Activated T-helper 2 cell treated with anti-CD3 and anti-CD28 coated beads, Interferon-gamma antibody, Interleukin-2, Interleukin-4, amounts not matched to agents 10 μg/mL and 5 μg/mL and 100 μg/mL, durations not matched to agents 14 hours and 24 hours and 36 hours (primary cell): ENCODE measurements around the gene DUS2. TPM values are rescaled to one million over a fixed set of nuclear protein-coding genes. Genes with fewer than 3 reads are reported as not detected.
"Not testable (repeated sequence)": the region's sequence is repeated elsewhere in the genome, so short reads cannot be mapped to it uniquely, and the experiment has no call there.

Experiments
- DNase-seq: peaks from one replicate; pipeline ENCODE4 v3.0.0; 2021; ENCODE audit warnings: low spot score
- H3K27ac Mint-ChIP-seq: one replicate; pipeline ENCODE4 v1.8.0; 2021; ENCODE audit warnings: mixed read lengths
- H3K27me3 Mint-ChIP-seq: one replicate; pipeline ENCODE4 v1.8.0; 2021; ENCODE audit warnings: low read depth, mixed read lengths
- H3K36me3 Mint-ChIP-seq: one replicate; pipeline ENCODE4 v1.8.0; 2021; ENCODE audit warnings: low read depth, mixed read lengths
- H3K4me1 Mint-ChIP-seq: one replicate; pipeline ENCODE4 v1.8.0; 2021; ENCODE audit warnings: low read depth, mixed read lengths
- H3K4me3 Mint-ChIP-seq: one replicate; pipeline ENCODE4 v1.8.0; 2021; ENCODE audit warnings: low read depth, mild to moderate bottlenecking, moderate library complexity, mixed read lengths
- H3K9me3 Mint-ChIP-seq: one replicate; pipeline ENCODE4 v1.8.0; 2021; ENCODE audit warnings: mixed read lengths
- intact Hi-C: fragments of 100-400 bp; cut with micrococcal nuclease; formaldehyde crosslinking; loops from one replicate; pipeline ENCODE4 v1.15.1; 2023
- total RNA-seq: library from RNA; stranded (reverse); gene quantifications from 2 replicates; pipeline ENCODE4 v1.2.3, GENCODE V29; 2022

DUS2 gene
- total RNA-seq, 1 donor from 2014 or later, result 34.3 TPM

DNA sequence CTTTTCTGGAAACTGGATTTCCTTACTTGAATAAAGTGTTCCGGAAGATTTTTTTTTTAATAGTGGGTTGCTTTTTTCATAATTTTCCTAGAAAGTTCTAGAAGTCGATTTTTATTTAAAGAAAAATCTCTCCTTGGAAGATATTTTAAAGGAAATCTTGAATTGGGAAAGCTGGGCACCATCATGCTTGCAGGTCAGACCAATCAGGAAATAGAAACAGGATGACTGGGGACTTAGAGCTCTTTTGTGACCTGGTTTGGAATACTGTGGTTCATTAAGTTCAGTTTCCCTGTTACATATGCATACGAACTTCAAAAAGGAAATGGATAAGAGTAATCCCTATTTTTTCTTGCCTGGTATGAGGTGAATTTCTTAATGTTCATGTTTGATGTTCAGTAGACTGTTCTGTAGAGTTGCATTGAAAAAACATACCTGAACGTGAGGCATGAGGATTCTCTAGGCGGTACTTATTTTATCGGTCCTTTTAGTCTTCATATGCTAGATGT, 63.3 kb downstream of the DUS2 start:
- Mint-ChIP-seq H3K36me3 (peaks cover 20% of the 10 kb centered on the region), H3K4me1 (peaks cover 57% of the 10 kb centered on the region), H3K27ac (peak overlapping the region; percentile 80), H3K9me3 (no peaks in the 10 kb centered on the region), H3K4me3 (peak overlapping the region; percentile 89), H3K27me3 (no peaks in the 10 kb centered on the region)
- intact Hi-C loops, result loop anchor here (10.0 kb wide), 2 partner anchors 198 to 228 kb away; partner anchors contain the start of genes PRMT7 and SLC7A6OS
- DNase-seq, result no peak

GRCh38 chr16:68086860-68087268, 63.8 kb downstream of the DUS2 start:
- H3K36me3 Mint-ChIP-seq, result peaks cover 21% of the 10 kb centered on the region
- no peaks in the 10 kb centered on the region for H3K27me3 Mint-ChIP-seq
- H3K4me3 Mint-ChIP-seq, result peak overlapping the region; percentile 89
- H3K9me3 Mint-ChIP-seq, result no peaks in the 10 kb centered on the region
- peaks cover 57% of the 10 kb centered on the region for H3K4me1 Mint-ChIP-seq
- H3K27ac Mint-ChIP-seq, result peak overlapping the region; percentile 80
- DNase-seq, result no peak
- intact Hi-C loops, result loop anchor here (10.0 kb wide), 2 partner anchors 198 to 228 kb away; partner anchors contain the start of genes PRMT7 and SLC7A6OS

DNA sequence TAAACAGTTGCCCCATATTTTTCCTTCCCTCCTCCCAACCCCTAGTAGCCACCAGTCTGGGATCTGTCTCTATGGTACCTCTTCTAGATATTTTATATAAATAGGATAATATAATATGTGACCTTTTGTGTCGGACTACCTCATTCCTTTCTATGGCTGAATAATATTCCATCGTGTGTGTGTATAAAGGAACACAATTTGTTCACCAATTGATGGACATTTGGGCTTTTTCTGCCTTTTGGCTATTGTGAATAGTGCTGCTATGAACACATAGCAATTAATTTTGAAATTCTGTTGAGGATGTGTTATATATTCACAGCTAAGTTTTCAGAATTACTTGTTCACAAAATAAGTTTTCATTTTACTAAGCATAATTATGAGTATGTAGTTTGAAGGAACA, 64.6 kb downstream of the DUS2 start:
- intact Hi-C loops, result loop anchor here (10.0 kb wide), 2 partner anchors 197 to 227 kb away; partner anchors contain the start of genes PRMT7 and SLC7A6OS
- Mint-ChIP-seq H3K9me3 (no peaks in the 10 kb centered on the region), H3K4me1 (peaks cover 50% of the 10 kb centered on the region), H3K36me3 (peaks cover 22% of the 10 kb centered on the region), H3K27me3 (no peaks in the 10 kb centered on the region), H3K4me3 (peak overlapping the region; percentile 89), H3K27ac (peak overlapping the region; percentile 54)
- no peak for DNase-seq

DNA sequence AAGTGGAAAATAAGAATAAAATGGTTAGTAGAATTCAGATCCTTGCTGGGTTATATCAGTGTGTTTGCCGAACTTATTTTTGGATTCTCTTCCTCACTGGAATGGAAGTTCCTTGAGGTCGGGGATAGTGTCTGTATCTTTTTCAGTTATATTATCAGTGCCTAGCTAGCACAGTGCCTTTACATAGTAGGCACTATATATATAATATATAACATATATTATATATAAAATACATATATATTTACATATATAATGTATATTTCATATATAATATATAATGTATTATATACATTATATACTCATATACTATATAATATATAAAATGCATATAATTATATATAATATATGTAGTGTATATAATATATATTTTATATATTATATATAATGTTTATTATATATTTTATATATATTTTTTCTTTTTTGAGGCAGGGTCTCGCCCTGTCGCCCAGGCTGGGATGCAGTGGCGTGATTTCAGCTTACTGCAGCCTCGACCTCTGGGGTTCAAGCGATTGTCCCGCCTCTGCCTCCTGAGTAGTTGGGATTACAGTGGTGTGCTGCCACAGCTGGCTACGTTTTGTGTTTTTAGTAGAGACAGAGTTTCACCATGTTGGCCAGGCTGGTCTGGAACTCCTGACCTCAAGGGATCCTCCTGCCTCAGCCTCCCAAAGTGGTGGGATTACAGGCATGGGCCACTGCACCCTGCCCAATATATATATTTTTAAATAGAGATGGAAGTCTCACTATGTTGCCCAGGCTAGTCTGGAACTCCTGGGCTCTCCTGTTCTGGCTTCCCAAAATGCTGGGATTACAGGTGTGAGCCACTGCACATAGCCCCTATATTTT, 65.3 kb downstream of the DUS2 start:
- intact Hi-C loops, result loop anchor here (10.0 kb wide), 2 partner anchors 196 to 226 kb away; partner anchors contain the start of genes PRMT7 and SLC7A6OS
- peaks cover 25% of the 10 kb centered on the region for H3K36me3 Mint-ChIP-seq
- peak overlapping the region; percentile 81 for H3K27ac Mint-ChIP-seq
- DNase-seq, result no peak
- H3K27me3 Mint-ChIP-seq, result no peaks in the 10 kb centered on the region
- H3K9me3 Mint-ChIP-seq, result no peaks in the 10 kb centered on the region
- H3K4me3 Mint-ChIP-seq, result peak overlapping the region; percentile 89
- H3K4me1 Mint-ChIP-seq, result peaks cover 50% of the 10 kb centered on the region

GRCh38 chr16:68089067-68089466, 66.0 kb downstream of the DUS2 start:
- peaks cover 25% of the 10 kb centered on the region for H3K36me3 Mint-ChIP-seq
- intact Hi-C loops, result loop anchor here (10.0 kb wide), 2 partner anchors 196 to 226 kb away; partner anchors contain the start of genes PRMT7 and SLC7A6OS
- peak overlapping the region; percentile 83 for H3K4me3 Mint-ChIP-seq
- H3K27ac Mint-ChIP-seq, result peak overlapping the region; percentile 81
- DNase-seq, result no peak
- H3K27me3 Mint-ChIP-seq, result no peaks in the 10 kb centered on the region
- H3K4me1 Mint-ChIP-seq, result peaks cover 49% of the 10 kb centered on the region
- H3K9me3 Mint-ChIP-seq, result no peaks in the 10 kb centered on the region

DNA sequence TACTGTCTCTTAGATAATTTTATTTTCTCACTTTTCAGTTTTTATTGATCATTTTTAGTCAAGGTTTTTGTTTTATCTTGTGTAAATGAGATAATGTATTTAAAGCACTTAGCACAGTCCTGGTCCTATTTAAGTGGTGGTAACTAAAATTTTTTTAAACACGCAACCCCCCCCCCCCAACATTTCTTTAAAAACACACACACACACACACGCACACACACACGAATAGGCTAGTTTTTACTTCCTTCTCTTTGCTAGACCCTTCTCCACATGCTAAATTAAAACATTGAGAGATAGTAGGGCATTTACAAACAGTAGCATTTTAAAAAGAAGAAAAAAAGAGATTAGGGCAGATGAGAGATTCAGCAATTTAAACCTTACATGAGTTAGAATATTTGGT, 67.0 kb downstream of the DUS2 start:
- Mint-ChIP-seq H3K4me3 (peak overlapping the region; percentile 83), H3K36me3 (peaks cover 28% of the 10 kb centered on the region), H3K4me1 (peaks cover 54% of the 10 kb centered on the region), H3K27me3 (no peaks in the 10 kb centered on the region), H3K27ac (peak overlapping the region; percentile 79), H3K9me3 (no peaks in the 10 kb centered on the region)
- intact Hi-C loops, result loop anchor here (5.0 kb wide), 1 partner anchor 112 kb away; no protein-coding TSS in a partner anchor
- DNase-seq, result no peak

DNA sequence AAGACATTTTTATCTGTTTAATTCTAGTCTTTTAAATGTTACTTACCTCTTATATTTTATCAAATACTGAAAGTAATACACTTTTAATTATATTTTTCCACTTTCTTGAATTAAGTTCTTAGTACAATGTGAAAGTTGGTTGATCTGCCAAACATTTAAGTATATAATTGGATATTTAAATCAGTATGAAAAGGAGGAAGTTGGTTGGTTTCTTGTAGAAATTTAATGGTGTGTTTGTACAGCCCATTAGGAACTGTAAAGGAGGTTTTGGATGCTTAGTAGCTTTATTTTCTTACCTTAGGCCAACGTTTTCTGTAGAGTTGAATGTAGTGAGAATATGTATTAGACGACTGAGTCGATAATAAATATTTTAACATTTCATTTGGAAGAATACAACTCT, 67.4 kb downstream of the DUS2 start:
- Mint-ChIP-seq H3K27me3 (no peaks in the 10 kb centered on the region), H3K36me3 (peaks cover 29% of the 10 kb centered on the region), H3K9me3 (no peaks in the 10 kb centered on the region), H3K4me1 (peaks cover 56% of the 10 kb centered on the region), H3K27ac (peak overlapping the region; percentile 79), H3K4me3 (peak overlapping the region; percentile 83)
- intact Hi-C loops, result loop anchor here (5.0 kb wide), 1 partner anchor 112 kb away; no protein-coding TSS in a partner anchor
- no peak for DNase-seq

DNA sequence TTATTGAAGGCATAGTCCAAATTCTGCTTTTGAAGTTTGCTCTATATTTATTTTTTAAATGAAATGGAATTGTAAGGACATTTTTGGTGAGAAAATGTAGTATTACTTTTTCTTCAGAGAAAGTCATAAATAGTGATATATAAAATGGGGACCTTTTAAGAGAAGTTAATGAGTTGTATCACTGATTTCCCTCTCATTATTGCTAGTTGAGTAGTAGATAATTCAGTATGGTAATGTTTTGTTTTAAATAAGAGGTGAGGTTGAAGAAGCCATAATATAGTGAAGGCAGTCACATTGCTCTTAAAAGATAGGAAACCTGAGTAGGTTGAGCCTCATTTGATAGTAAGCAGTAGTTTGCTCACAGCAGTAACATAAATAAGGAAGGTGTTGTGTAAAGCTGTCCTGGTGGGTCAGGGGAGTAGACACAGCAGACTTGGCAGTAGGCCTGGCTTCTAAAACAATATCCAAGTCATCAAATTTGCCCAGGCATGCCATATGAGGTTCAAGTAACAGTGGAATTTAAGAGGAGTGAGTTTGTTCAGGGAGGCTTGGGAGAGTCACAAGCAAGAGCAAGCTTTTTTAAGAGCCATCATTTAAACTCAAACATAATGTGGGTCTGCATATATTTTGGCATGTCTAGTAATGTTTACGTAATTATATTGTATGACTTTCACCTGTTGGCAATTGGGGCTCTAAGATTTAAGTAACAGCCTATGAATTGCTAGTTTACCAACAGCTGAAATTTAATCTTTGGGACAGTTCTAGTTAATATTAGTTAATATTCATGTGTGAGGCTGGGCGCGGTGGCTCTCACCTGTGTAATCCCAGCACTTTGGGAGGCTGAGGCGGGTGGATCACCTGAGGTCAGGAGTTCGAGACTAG, 68.5 kb downstream of the DUS2 start:
- H3K36me3 Mint-ChIP-seq, result peaks cover 29% of the 10 kb centered on the region
- H3K4me1 Mint-ChIP-seq, result peaks cover 64% of the 10 kb centered on the region
- H3K27ac Mint-ChIP-seq, result peak overlapping the region; percentile 87
- no peaks in the 10 kb centered on the region for H3K9me3 Mint-ChIP-seq
- H3K27me3 Mint-ChIP-seq, result no peaks in the 10 kb centered on the region
- peak overlapping the region; percentile 70 for H3K4me3 Mint-ChIP-seq
- DNase-seq, result no peak
- intact Hi-C loops, result loop anchor here (2.0 to 5.0 kb wide), 3 partner anchors 13 to 111 kb away; no protein-coding TSS in a partner anchor

DNA sequence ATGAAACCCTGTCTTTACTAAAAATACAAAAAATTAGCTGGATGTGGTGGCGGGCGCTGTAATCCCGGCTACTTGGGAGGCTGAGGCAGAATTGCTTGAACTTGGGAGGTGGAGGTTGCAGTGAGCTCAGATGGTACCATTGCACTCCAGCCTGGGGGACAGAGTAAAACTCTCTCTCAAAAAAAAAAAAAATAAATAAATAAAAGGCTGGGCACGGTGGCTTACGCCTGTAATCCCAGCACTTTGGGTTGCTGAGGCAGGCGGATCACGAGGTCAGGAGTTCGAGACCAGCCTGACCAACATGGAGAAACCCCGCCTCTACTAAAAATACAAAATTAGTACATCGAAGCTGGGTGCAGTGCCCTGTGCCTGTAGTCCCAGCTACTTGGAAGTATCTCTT, 69.2 kb downstream of the DUS2 start:
- H3K27me3 Mint-ChIP-seq, H3K9me3 Mint-ChIP-seq, DNase-seq, H3K4me3 Mint-ChIP-seq: not testable (repeated sequence)
- Mint-ChIP-seq H3K4me1 (peaks cover 69% of the 10 kb centered on the region), H3K36me3 (peaks cover 31% of the 10 kb centered on the region), H3K27ac (peak overlapping the region; percentile 87)
- intact Hi-C loops, result loop anchor here (2.0 to 5.0 kb wide), 3 partner anchors 13 to 110 kb away; no protein-coding TSS in a partner anchor

DNA sequence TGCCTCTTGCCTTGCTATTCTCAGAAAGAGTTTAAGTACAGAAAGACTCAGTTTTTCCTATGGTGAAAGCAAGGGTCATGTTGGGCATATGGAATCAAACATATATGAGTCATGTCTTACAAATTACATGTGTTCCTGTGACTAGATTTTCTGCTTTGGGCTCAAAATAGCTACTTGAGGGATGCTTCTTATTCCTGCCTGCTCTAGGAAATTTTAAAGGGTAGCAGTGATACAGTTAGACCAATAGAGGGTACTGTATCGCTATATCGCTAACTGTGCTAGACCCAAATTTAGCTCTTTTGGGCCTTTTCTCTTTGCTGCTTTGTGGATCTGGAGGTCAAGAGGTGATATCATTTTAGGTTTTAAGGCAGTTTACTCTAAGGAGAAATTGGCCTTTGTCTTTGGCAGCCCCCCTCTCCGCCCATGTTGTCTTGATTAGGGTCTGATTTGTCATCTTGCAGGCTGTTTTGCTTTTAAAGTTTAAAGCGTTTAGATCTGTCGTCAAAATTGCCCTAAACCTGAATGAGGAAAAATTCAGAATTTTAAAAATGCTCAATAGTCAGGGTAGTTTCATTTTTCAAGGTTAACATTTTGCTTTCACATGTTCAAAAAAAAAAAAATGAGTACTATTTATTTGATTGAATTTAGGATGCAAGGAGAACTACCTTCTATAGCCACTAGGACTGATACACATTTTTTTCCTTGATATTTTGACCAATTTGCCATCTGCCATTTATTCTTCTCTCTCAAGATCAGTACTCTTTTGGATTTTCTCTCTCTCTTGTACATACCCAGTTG, 70.9 kb downstream of the DUS2 start:
- Mint-ChIP-seq H3K4me1 (peaks cover 67% of the 10 kb centered on the region), H3K27me3 (no peaks in the 10 kb centered on the region), H3K27ac (peak overlapping the region; percentile 80), H3K9me3 (no peaks in the 10 kb centered on the region), H3K36me3 (peaks cover 30% of the 10 kb centered on the region), H3K4me3 (peak overlapping the region; percentile 49)
- no peak for DNase-seq
- intact Hi-C loops, result loop anchor here (1.0 to 5.0 kb wide), 6 partner anchors 15 to 133 kb away; no protein-coding TSS in a partner anchor

GRCh38 chr16:68094614-68094934, 71.5 kb downstream of the DUS2 start:
- Mint-ChIP-seq H3K27me3 (no peaks in the 10 kb centered on the region), H3K36me3 (peaks cover 32% of the 10 kb centered on the region), H3K4me1 (peaks cover 65% of the 10 kb centered on the region), H3K27ac (peak overlapping the region; percentile 80), H3K9me3 (no peaks in the 10 kb centered on the region), H3K4me3 (no peak overlapping the region)
- intact Hi-C loops, result loop anchor here (1.0 to 5.0 kb wide), 4 partner anchors 14 to 133 kb away; no protein-coding TSS in a partner anchor
- no peak for DNase-seq
